HepG2 (cell line): Measurements from ENCODE around the gene LRTM2. TPM values are rescaled to one million over a fixed set of nuclear protein-coding genes. Genes with fewer than 3 reads are reported as not detected.
A peak's percentile ranks its signal among the peaks of the same experiment; 100 is the strongest.

Experiments
- CHD2 ChIP-seq: IDR thresholded peaks from 2 replicates; pipeline ENCODE4 v1.6.1; 2011; ENCODE audit warnings: low read depth, low read length, improper control_type of control experiment
- FOSL1 ChIP-seq: sonication (generic); formaldehyde crosslinking; IDR thresholded peaks from 2 replicates; pipeline ENCODE4 v1.9.0; 2021; ENCODE audit warnings: missing genetic modification reagents, borderline replicate concordance
- HCFC1 ChIP-seq: fragments of 150-350 bp; IDR thresholded peaks from 2 replicates; pipeline ENCODE4 v1.6.1; 2014; ENCODE audit warnings: low read depth, low read length
- HNRNPUL1 ChIP-seq: fragments of 200-400 bp; formaldehyde crosslinking; IDR thresholded peaks from 2 replicates; pipeline ENCODE4 v1.6.1; 2017; ENCODE audit warnings: low read depth, mild to moderate bottlenecking, low read length, moderate library complexity
- HOMEZ ChIP-seq: IDR thresholded peaks from 2 replicates; pipeline ENCODE4 v1.6.1; 2016; ENCODE audit warnings: low read depth
- IRX3 ChIP-seq: sonication (generic); formaldehyde crosslinking; IDR thresholded peaks from 2 replicates; pipeline ENCODE4 v1.8.1; 2023; ENCODE audit warnings: mild to moderate bottlenecking, low read depth, missing genetic modification reagents, borderline replicate concordance
- NCOA2 ChIP-seq: sonication (generic); formaldehyde crosslinking; IDR thresholded peaks from 2 replicates; pipeline ENCODE4 v1.8.0; 2022; ENCODE audit warnings: inconsistent platforms
- NR2F2 ChIP-seq: IDR thresholded peaks from 2 replicates; pipeline ENCODE4 v1.6.1; 2012; ENCODE audit warnings: low read depth, inconsistent platforms, borderline replicate concordance
- PAWR ChIP-seq: sonication (generic); formaldehyde crosslinking; IDR thresholded peaks from 2 replicates; pipeline ENCODE4 v1.4.0; 2020; ENCODE audit warnings: missing genetic modification reagents, mild to moderate bottlenecking, borderline replicate concordance
- PRPF4 ChIP-seq: fragments of 200-400 bp; formaldehyde crosslinking; IDR thresholded peaks from 2 replicates; pipeline ENCODE4 v1.6.1; 2016; ENCODE audit warnings: low read length, low read depth; ENCODE audit not compliant: poor library complexity, severe bottlenecking
- SNRNP70 ChIP-seq: fragments of 200-400 bp; formaldehyde crosslinking; IDR thresholded peaks from 2 replicates; pipeline ENCODE4 v1.6.1; 2017; ENCODE audit warnings: mild to moderate bottlenecking, low read depth, low read length, moderate library complexity
- STAG1 ChIP-seq: sonication (generic); formaldehyde crosslinking; IDR thresholded peaks from 2 replicates; pipeline ENCODE4 v1.4.0; 2020; ENCODE audit warnings: missing genetic modification reagents
- TEF ChIP-seq: sonication (generic); formaldehyde crosslinking; IDR thresholded peaks from 2 replicates; pipeline ENCODE4 v1.5.0; 2020; ENCODE audit warnings: missing genetic modification reagents
- TRIM24 ChIP-seq: sonication (generic); formaldehyde crosslinking; IDR thresholded peaks from 2 replicates; pipeline ENCODE4 v1.8.0; 2022; ENCODE audit warnings: mild to moderate bottlenecking, missing genetic modification reagents
- ZFP90 ChIP-seq: sonication (generic); formaldehyde crosslinking; IDR thresholded peaks from 2 replicates; pipeline ENCODE4 v1.8.0; 2022; ENCODE audit warnings: missing genetic modification reagents, mild to moderate bottlenecking, inconsistent platforms, borderline replicate concordance
- ZKSCAN8 ChIP-seq: IDR thresholded peaks from 2 replicates; pipeline ENCODE4 v1.6.1; 2016; ENCODE audit warnings: borderline replicate concordance, missing genetic modification reagents, missing compliant biosample characterization
- ZNF367 ChIP-seq: sonication (generic); formaldehyde crosslinking; IDR thresholded peaks from 2 replicates; pipeline ENCODE4 v1.4.0; 2020; ENCODE audit warnings: missing genetic modification reagents, borderline replicate concordance
- ZNF484 ChIP-seq: sonication (generic); formaldehyde crosslinking; IDR thresholded peaks from 2 replicates; pipeline ENCODE4 v1.5.1; 2020; ENCODE audit warnings: mild to moderate bottlenecking, low read depth, missing genetic modification reagents, borderline replicate concordance
- ZNF747 ChIP-seq: sonication (generic); formaldehyde crosslinking; IDR thresholded peaks from 2 replicates; pipeline ENCODE4 v1.8.1; 2023; ENCODE audit warnings: missing genetic modification reagents, mild to moderate bottlenecking, borderline replicate concordance
- polyA plus RNA-seq, 8 experiments: library from polyadenylated mRNA; depleted of rRNA in 3 of 8; stranded (reverse) in 7 of 8; unstranded in 1 of 8; fragments of >200 nt; fragmentation: Illumina TruSeq in 4 of 8; extraction: Trizol in 4 of 8; gene quantifications; 2 replicates each; pipeline versions ENCODE4 v1.2.1 to v1.2.3, GENCODE V29; 2011 to 2016; ENCODE audit warnings: low read depth in 4 of 8, missing spikeins in 1 of 8, mixed read lengths in 1 of 8; ENCODE audit not compliant: insufficient read depth in 1 of 8
- total RNA-seq, 5 experiments: library from RNA; depleted of rRNA; stranded (reverse); fragments of >200 nt; fragmentation: Illumina TruSeq; extraction: Trizol; gene quantifications; 2 replicates each; pipeline ENCODE4 v1.2.3, GENCODE V29; 2016; ENCODE audit warnings: low read depth in 1 of 5
- TF ChIP-seq, protein P1 (sequence below): sonication (generic); formaldehyde crosslinking; IDR thresholded peaks from 2 replicates; pipeline ENCODE4 v1.4.0; 2020; ENCODE audit warnings: missing genetic modification reagents
- TF ChIP-seq, protein P2 (sequence below): fragments of 450-650 bp; IDR thresholded peaks from 2 replicates; pipeline ENCODE4 v1.6.1; 2017; ENCODE audit warnings: mild to moderate bottlenecking

Gene LRTM2
- total and polyA plus RNA-seq, 2 of the 13 experiments (the other 11 are each of a cell fraction or from before 2014, with no cell fraction given), result 0.09 TPM; not detected in 1

DNA sequence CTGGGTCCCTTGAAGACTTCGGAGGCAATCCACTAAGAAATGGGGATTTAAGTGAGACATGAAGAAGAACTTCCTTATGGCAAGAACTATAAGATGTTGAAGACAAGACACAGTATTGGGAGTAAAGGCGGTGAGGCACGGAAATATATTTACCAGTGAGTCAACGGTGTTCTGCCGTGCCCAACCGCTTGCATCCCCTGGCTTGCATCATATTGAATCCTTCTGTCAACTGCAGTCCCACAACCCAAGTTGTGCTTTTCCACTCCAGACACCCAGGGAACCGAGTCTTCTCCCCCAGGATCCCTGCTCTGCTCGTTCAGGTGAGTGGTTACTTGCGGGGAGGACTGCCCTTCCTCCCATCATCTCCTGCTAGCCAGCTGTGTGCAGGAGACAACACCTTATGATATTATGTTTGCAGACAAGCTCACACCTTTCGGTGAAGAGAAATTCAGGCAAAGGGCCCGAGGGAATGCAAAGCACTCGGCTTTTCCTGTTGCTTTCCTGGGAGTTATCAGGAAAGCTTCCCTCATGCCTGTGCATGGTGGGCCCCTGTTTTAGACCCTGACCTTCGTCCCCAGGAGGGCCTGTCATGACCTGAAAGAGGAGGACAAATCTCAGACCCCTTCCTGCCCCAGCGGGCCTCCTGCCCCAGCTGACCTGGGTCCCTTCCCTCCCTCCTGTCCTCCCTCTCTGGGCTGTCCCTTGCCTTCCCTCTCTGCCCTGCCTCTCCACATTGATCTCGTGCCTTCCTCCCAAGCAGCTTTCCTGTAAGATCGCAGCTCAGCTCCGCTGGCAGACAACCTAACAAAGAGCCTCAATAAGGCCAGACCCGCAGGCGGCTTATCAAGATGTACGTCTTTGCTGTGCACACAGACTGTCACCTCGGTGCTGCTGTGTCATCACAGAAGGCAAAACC, 4.3 kb upstream of the LRTM2 start (continued):
- TF ChIP-seq PRPF4 (no peak), NR2F2 (peak; percentile 63; the same call in 1 of the 2 replicates), ZFP90 (CRISPR knock-in tag) (no peak), ZNF747 (CRISPR knock-in tag) (no peak), HOMEZ (CRISPR knock-in tag) (no peak), NCOA2 (CRISPR knock-in tag) (peak; percentile 20; the same call in 1 of the 2 replicates), HNRNPUL1 (no peak), ZNF367 (CRISPR knock-in tag) (no peak), ZNF484 (CRISPR knock-in tag) (no peak), PAWR (no peak), SNRNP70 (no peak), IRX3 (CRISPR knock-in tag) (no peak), STAG1 (CRISPR knock-in tag) (no peak), CHD2 (no peak), HCFC1 (no peak), TRIM24 (CRISPR knock-in tag) (no peak), TEF (no peak), FOSL1 (CRISPR knock-in tag) (no peak), ZKSCAN8 (CRISPR knock-in tag) (no peak)
- TF ChIP-seq, protein P1, sequence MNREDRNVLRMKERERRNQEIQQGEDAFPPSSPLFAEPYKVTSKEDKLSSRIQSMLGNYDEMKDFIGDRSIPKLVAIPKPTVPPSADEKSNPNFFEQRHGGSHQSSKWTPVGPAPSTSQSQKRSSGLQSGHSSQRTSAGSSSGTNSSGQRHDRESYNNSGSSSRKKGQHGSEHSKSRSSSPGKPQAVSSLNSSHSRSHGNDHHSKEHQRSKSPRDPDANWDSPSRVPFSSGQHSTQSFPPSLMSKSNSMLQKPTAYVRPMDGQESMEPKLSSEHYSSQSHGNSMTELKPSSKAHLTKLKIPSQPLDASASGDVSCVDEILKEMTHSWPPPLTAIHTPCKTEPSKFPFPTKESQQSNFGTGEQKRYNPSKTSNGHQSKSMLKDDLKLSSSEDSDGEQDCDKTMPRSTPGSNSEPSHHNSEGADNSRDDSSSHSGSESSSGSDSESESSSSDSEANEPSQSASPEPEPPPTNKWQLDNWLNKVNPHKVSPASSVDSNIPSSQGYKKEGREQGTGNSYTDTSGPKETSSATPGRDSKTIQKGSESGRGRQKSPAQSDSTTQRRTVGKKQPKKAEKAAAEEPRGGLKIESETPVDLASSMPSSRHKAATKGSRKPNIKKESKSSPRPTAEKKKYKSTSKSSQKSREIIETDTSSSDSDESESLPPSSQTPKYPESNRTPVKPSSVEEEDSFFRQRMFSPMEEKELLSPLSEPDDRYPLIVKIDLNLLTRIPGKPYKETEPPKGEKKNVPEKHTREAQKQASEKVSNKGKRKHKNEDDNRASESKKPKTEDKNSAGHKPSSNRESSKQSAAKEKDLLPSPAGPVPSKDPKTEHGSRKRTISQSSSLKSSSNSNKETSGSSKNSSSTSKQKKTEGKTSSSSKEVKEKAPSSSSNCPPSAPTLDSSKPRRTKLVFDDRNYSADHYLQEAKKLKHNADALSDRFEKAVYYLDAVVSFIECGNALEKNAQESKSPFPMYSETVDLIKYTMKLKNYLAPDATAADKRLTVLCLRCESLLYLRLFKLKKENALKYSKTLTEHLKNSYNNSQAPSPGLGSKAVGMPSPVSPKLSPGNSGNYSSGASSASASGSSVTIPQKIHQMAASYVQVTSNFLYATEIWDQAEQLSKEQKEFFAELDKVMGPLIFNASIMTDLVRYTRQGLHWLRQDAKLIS (CRISPR knock-in tag), result no peak
- TF ChIP-seq, protein P2, sequence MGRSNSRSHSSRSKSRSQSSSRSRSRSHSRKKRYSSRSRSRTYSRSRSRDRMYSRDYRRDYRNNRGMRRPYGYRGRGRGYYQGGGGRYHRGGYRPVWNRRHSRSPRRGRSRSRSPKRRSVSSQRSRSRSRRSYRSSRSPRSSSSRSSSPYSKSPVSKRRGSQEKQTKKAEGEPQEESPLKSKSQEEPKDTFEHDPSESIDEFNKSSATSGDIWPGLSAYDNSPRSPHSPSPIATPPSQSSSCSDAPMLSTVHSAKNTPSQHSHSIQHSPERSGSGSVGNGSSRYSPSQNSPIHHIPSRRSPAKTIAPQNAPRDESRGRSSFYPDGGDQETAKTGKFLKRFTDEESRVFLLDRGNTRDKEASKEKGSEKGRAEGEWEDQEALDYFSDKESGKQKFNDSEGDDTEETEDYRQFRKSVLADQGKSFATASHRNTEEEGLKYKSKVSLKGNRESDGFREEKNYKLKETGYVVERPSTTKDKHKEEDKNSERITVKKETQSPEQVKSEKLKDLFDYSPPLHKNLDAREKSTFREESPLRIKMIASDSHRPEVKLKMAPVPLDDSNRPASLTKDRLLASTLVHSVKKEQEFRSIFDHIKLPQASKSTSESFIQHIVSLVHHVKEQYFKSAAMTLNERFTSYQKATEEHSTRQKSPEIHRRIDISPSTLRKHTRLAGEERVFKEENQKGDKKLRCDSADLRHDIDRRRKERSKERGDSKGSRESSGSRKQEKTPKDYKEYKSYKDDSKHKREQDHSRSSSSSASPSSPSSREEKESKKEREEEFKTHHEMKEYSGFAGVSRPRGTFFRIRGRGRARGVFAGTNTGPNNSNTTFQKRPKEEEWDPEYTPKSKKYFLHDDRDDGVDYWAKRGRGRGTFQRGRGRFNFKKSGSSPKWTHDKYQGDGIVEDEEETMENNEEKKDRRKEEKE, result no peak
